Uterus (tissue), 2 donors: Measurements from ENCODE around the gene UNC93B1.

Experiments used
- POLR2A ChIP-seq, 2 donors: fragments of 450-650 bp; IDR thresholded peaks; one replicate each; pipeline ENCODE4 v1.6.1; 2016; ENCODE audit warnings: antibody characterized with exemption in 2 of 2, mild to moderate bottlenecking in 1 of 2, moderate library complexity in 1 of 2
- TF ChIP-seq, protein P1 (sequence below), 4 experiments: fragments of 200-600 bp in 2 of 4; fragments of 450-650 bp in 2 of 4; sonication (generic) in 2 of 4; IDR thresholded peaks; one replicate each; pipeline ENCODE4 v1.5.1; 2016 to 2019; ENCODE audit warnings: antibody characterized with exemption in 4 of 4, mild to moderate bottlenecking in 2 of 4, moderate library complexity in 1 of 4

DNA sequence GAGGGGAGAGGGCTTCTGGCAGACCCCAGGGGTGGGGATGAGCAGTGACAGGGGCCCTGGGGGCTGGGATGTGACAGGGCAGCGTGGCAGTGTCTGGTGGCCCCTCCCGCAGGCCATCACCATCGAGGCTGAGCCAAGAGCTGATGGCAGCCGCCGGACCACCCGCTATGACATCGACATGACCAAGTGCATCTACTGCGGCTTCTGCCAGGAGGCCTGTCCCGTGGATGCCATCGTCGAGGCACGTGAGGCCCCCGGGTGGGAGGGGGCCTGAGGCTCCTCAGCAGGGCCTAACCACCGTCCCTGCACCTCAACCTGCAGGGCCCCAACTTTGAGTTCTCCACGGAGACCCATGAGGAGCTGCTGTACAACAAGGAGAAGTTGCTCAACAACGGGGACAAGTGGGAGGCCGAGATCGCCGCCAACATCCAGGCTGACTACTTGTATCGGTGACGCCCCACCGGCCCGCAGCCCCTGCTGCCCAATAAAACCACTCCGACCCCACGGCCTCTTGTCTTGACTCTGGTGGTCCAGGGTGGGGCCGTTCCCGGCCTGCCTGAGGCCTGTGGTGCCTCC is 32.3 kb upstream of the UNC93B1 start:
- TF ChIP-seq, protein P1, sequence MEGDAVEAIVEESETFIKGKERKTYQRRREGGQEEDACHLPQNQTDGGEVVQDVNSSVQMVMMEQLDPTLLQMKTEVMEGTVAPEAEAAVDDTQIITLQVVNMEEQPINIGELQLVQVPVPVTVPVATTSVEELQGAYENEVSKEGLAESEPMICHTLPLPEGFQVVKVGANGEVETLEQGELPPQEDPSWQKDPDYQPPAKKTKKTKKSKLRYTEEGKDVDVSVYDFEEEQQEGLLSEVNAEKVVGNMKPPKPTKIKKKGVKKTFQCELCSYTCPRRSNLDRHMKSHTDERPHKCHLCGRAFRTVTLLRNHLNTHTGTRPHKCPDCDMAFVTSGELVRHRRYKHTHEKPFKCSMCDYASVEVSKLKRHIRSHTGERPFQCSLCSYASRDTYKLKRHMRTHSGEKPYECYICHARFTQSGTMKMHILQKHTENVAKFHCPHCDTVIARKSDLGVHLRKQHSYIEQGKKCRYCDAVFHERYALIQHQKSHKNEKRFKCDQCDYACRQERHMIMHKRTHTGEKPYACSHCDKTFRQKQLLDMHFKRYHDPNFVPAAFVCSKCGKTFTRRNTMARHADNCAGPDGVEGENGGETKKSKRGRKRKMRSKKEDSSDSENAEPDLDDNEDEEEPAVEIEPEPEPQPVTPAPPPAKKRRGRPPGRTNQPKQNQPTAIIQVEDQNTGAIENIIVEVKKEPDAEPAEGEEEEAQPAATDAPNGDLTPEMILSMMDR (IDR thresholded peaks at IDR 0.05), result no peak
- TF ChIP-seq POLR2A (IDR thresholded peaks at IDR 0.05), result no peak
